GM12872 (cell line): ENCODE measurements around the gene PDIA4.

Source experiments
- TF ChIP-seq, protein P1 (sequence below): IDR thresholded peaks from 3 replicates; pipeline ENCODE4 v1.5.1; 2011; ENCODE audit warnings: low read depth, mild to moderate bottlenecking, low read length, moderate library complexity; ENCODE audit not compliant: insufficient read depth

Gene PDIA4

DNA sequence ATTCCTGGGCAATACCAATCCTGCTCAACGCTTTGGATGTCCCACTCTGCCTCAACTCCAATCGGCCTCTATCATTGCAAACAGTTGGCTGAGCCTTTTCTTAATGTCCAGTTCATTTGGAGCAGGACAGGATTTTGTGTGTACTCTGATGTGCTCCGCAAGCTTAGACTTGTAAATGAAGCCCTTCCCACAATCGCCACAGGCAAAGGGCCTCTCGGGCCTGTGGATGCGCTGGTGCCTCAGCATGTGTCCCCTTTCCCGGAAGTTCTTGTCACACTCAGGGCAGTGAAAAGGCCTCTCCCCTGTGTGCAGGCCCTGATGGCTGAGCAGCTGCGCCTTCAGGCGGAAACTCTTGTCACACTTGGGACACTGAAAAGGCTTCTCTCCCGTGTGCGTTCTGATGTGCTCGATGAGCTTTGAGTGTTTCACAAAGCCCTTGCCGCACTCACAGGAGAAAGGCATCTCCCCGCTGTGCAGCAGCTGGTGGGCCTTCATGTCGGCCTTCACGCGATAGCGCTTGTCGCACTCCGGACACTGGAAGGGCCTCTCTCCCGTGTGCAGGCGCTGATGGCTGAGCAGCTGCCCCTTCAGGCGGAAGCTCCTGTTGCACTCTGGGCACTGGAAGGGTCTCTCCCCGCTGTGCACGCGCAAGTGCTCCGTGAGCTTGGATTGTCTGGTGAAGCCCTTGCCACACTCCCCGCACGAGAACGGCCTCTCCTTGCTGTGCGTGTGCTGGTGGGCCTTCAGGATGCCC is 42.2 kb upstream of the PDIA4 start:
- TF ChIP-seq, protein P1, sequence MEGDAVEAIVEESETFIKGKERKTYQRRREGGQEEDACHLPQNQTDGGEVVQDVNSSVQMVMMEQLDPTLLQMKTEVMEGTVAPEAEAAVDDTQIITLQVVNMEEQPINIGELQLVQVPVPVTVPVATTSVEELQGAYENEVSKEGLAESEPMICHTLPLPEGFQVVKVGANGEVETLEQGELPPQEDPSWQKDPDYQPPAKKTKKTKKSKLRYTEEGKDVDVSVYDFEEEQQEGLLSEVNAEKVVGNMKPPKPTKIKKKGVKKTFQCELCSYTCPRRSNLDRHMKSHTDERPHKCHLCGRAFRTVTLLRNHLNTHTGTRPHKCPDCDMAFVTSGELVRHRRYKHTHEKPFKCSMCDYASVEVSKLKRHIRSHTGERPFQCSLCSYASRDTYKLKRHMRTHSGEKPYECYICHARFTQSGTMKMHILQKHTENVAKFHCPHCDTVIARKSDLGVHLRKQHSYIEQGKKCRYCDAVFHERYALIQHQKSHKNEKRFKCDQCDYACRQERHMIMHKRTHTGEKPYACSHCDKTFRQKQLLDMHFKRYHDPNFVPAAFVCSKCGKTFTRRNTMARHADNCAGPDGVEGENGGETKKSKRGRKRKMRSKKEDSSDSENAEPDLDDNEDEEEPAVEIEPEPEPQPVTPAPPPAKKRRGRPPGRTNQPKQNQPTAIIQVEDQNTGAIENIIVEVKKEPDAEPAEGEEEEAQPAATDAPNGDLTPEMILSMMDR = no peak

DNA sequence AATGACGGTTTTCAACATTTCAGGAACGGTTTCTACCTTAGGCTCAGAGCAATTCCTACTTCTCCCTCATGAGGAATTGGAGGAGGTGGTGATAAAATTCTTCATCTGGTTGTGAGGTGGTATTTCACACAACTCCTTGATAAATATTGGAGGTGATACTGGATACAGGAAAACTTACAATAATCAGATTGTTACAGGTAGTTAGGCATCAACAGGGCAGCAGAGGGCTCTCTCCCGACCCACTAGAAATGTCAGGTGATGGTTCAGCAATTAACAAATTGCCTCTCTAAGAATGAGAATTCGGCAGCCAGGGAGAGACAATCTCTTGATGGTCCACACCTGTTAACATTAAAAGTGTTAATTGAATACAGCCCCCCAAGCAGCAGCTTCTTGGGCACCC is 39.6 kb upstream of the PDIA4 start:
- TF ChIP-seq, protein P1 = peak; percentile 30; the same call in 2 of the 3 replicates

- TF ChIP-seq, protein P1 = no peak
These were observed 35.2 kb upstream of the PDIA4 start for GRCh38 chr7:149063476-149063875.

- TF ChIP-seq, protein P1 = no peak
These were observed 31.9 kb upstream of the PDIA4 start for GRCh38 chr7:149060156-149060555.

DNA sequence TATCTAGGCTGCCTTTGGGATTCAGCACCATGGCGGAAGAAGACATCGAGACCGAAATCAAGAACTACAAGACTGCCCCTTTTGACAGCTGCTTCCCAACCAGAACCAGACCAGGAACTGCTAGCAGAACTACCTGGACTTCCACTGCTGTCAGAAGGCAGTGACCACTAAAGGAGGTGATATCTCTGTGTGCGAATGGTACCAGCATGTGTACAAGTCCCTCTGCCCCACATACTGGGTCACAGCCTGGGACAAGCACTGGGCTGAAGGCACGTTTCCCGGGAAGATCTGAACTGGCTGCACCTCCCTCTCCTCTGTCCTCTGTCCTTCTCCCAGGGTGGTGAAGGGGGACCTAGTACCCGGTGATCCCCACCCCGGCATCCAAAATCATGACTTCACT is 25.6 kb upstream of the PDIA4 start:
- TF ChIP-seq, protein P1 = no peak

DNA sequence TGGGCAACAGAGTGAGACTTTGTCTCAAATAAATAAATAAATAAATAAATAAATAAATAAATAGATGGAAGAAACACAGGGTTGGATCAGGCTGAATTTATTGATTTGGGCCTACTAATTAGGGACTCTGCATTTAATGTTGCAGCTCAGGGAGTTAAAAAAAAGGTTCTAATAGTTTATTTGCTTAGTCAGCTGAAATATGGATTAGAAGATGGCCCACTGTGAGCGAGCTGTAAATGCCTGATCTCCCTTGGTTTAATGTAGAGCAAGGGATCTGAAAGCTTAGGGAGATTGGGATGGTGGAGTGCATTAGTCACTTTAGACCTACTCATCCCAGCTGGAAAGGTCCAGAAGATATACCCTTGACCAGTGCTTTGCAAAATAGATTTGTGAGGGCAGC is 25.1 kb upstream of the PDIA4 start:
- TF ChIP-seq, protein P1 = no peak

GRCh38 chr7:149050941-149051340 is 22.6 kb upstream of the PDIA4 start:
- TF ChIP-seq, protein P1 = no peak

- TF ChIP-seq, protein P1 = no peak
These were observed 20.5 kb upstream of the PDIA4 start for GRCh38 chr7:149048805-149049204.
